Mononuclear cell (primary cell): ENCODE measurements around the gene NUP210L. TPM values are rescaled to one million over a fixed set of nuclear protein-coding genes. Genes with fewer than 3 reads are reported as not detected.
A peak's percentile ranks its signal among the peaks of the same experiment; 100 is the strongest.
"Not testable (repeated sequence)": the region's sequence is repeated elsewhere in the genome, so short reads cannot be mapped to it uniquely, and the experiment has no call there.

ENCODE experiments used
- H3K27me3 ChIP-seq: 2 replicates; pipeline ENCODE4 v1.6.0; 2011; ENCODE audit warnings: low read length, control low read depth; ENCODE audit not compliant: insufficient read depth
- H3K4me1 ChIP-seq: 2 replicates; pipeline ENCODE4 v1.5.1; 2011; ENCODE audit warnings: mild to moderate bottlenecking, low read length, control low read depth; ENCODE audit not compliant: insufficient read depth
- H3K4me3 ChIP-seq: 2 replicates; pipeline ENCODE4 v1.5.1; 2011; ENCODE audit warnings: mild to moderate bottlenecking, low read length, moderate library complexity
- H3K9me3 ChIP-seq: 2 replicates; pipeline ENCODE4 v1.5.1; 2011; ENCODE audit warnings: low read depth, mild to moderate bottlenecking, control low read depth, low read length
- total RNA-seq: library from RNA; depleted of rRNA; stranded (reverse); fragments of >200 nt; gene quantifications from one replicate; pipeline ENCODE4 v1.2.3, GENCODE V29; 2012

Gene NUP210L
- total RNA-seq, 1 donor: under 0.01 TPM

- Histone ChIP-seq H3K4me3 (no peak overlapping the region), H3K9me3 (no peaks in the 10 kb centered on the region), H3K27me3 (no peaks in the 10 kb centered on the region), H3K4me1 (no peaks in the 10 kb centered on the region)
Measured at GRCh38 chr1:154006136-154006535, 148.7 kb downstream of the NUP210L start.

- no peaks in the 10 kb centered on the region for H3K9me3 ChIP-seq
- no peaks in the 10 kb centered on the region for H3K27me3 ChIP-seq
- H3K4me1 ChIP-seq: no peaks in the 10 kb centered on the region
Measured at GRCh38 chr1:154000420-154000819, 154.5 kb downstream of the NUP210L start.

GRCh38 chr1:153996882-153997281 is 158.0 kb downstream of the NUP210L start:
- not testable (repeated sequence) for H3K9me3 ChIP-seq, H3K27me3 ChIP-seq, H3K4me3 ChIP-seq
- H3K4me1 ChIP-seq: peaks cover 21% of the 10 kb centered on the region

More at GRCh38 chr1:154000420-154000819, 154.5 kb downstream of the NUP210L start:
- H3K4me3 ChIP-seq: no peak overlapping the region

DNA sequence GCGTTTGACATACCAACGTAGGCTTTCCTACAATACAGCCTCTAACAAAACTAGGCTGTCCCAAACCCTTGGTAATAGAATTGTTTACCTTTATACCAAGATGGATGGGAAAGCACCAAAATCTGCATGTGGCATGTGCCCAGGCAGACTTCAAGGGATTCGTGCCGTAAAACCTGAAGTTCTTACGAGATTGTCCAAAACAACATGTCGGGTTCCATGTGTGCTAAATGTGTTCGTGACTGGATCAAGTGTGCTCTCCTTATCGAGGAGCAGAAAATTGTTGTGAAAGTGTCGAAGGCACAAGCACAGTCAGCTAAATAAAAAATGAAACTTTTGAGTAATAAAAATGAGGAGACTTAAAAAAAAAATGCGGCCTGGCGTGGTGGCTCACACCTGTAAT is 159.2 kb downstream of the NUP210L start:
- H3K4me3 ChIP-seq: no peak overlapping the region
- no peaks in the 10 kb centered on the region for H3K9me3 ChIP-seq
- no peaks in the 10 kb centered on the region for H3K27me3 ChIP-seq
- H3K4me1 ChIP-seq: peaks cover 29% of the 10 kb centered on the region

DNA sequence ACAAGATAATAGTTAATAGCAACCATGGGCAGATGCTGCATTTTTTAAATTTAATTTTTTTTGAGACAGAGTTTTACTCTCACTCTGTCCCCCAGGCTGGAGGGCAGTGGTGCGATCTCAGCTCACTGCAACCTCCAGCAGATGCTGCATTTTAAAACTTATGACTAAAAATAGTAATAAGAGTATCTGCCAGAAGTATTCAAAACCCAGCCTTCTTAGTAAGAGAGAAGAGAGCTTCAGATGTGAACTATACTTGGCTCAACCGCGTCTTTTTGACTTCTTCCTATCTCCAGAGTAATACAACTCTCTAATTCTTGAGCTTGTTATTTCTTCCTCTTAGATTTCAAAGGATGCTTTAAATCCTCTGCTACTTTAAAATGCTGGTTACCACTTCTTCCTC is 159.7 kb downstream of the NUP210L start:
- no peak overlapping the region for H3K4me3 ChIP-seq
- H3K4me1 ChIP-seq: peaks cover 30% of the 10 kb centered on the region
- no peaks in the 10 kb centered on the region for H3K27me3 ChIP-seq
- H3K9me3 ChIP-seq: no peaks in the 10 kb centered on the region

- Histone ChIP-seq H3K27me3 (no peaks in the 10 kb centered on the region), H3K4me3 (peak overlapping the region; percentile 97), H3K4me1 (peaks cover 40% of the 10 kb centered on the region), H3K9me3 (no peaks in the 10 kb centered on the region)
Measured at GRCh38 chr1:153991806-153992205, 163.1 kb downstream of the NUP210L start.

GRCh38 chr1:153991151-153991630 is 163.7 kb downstream of the NUP210L start:
- peaks cover 46% of the 10 kb centered on the region for H3K4me1 ChIP-seq
- H3K27me3 ChIP-seq: no peaks in the 10 kb centered on the region
- H3K4me3 ChIP-seq: peak overlapping the region; percentile 97
- H3K9me3 ChIP-seq: no peaks in the 10 kb centered on the region

DNA sequence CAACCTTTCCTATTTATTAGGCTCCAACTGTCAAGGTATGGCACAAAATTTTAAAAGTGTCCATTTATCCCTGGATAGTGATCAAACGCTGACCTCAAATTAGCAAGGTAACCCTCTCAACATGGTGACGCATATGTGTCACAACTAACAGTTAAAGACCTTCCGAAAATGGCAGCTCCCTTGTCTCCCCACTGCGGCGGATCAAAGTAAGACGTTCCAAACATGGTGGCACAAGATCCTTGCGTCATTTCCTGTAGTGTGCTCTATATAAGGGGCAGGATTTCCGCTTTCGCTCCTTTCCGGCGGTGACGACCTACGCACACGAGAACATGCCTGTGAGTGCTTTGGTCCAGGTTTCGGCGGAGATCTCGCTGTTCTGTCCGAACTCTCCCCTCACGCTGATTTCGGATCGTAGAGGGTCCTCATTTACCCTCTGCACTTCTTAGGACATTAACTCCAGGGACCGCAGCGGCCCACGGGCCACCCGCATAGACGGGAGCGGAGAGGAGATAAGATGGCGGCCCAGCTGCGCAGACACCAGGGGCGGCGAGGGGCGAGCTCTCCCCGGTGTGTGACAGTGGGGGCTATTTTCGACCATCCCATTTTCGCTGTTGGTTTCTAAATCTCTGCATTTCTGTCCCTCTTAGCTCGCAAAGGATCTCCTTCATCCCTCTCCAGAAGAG is 164.3 kb downstream of the NUP210L start, which contains the start of gene RPS27:
RPS27 (plus strand) TSS at position 295 of the 683 bp plus-strand sequence; CDS start at position 330, 35 bp downstream.
- H3K4me1 ChIP-seq: peaks cover 49% of the 10 kb centered on the region
- peak within 1 kb of the TSS; percentile 97 for H3K4me3 ChIP-seq
- H3K27me3 ChIP-seq: no peaks in the 10 kb centered on the region
- no peaks in the 10 kb centered on the region for H3K9me3 ChIP-seq

- Histone ChIP-seq H3K4me1 (peaks cover 51% of the 10 kb centered on the region), H3K27me3 (no peaks in the 10 kb centered on the region), H3K9me3 (no peaks in the 10 kb centered on the region), H3K4me3 (no peak overlapping the region)
Measured at GRCh38 chr1:153987621-153988020, 167.3 kb downstream of the NUP210L start.

- Histone ChIP-seq H3K9me3 (no peaks in the 10 kb centered on the region), H3K4me3 (peak within 1 kb of the TSS; percentile 5), H3K27me3 (no peaks in the 10 kb centered on the region), H3K4me1 (peaks cover 36% of the 10 kb centered on the region)
Measured at GRCh38 chr1:153985941-153986761, 168.7 kb downstream of the NUP210L start, which contains the start of gene RAB13. TSS of gene RAB13 (minus strand) at chr1:153986339. CDS start at chr1:153986236, 103 bp downstream.

DNA sequence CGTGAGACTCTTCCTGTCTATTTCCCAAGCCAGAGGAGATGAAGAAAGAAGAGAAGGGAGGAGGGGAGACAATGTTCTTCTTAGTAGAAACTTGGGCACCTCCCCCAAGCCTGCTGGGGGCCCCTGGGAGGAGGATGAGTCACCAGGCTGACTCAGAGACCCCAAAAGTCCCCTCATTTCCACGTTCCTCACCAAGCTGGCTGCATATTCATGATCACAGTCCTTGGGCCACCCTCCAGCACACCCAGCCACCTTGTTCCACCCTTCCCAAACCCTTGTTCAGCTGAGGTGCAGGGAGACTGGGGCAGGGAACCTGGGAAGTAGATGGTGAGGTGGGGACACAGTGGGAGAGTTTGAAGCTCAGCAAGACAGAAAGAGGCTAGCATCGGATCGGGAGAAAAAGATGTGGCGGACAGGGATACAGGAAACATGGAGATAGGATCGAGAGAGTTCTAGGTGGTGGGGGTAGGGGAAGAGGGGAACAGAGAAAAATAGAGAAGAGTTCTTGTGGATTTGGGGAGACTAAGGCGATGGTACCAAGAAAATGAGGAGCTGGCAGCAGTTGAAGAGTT is 169.4 kb downstream of the NUP210L start:
- no peak overlapping the region for H3K4me3 ChIP-seq
- H3K9me3 ChIP-seq: no peaks in the 10 kb centered on the region
- peaks cover 35% of the 10 kb centered on the region for H3K4me1 ChIP-seq
- H3K27me3 ChIP-seq: no peaks in the 10 kb centered on the region

GRCh38 chr1:153984123-153984894 is 170.6 kb downstream of the NUP210L start:
- peaks cover 31% of the 10 kb centered on the region for H3K4me1 ChIP-seq
- H3K9me3 ChIP-seq: no peaks in the 10 kb centered on the region
- no peaks in the 10 kb centered on the region for H3K27me3 ChIP-seq
- H3K4me3 ChIP-seq: no peak overlapping the region

- not testable (repeated sequence) for H3K27me3 ChIP-seq, H3K4me3 ChIP-seq, H3K9me3 ChIP-seq
- peaks cover 38% of the 10 kb centered on the region for H3K4me1 ChIP-seq
Measured at GRCh38 chr1:153981735-153982134, 173.1 kb downstream of the NUP210L start.

DNA sequence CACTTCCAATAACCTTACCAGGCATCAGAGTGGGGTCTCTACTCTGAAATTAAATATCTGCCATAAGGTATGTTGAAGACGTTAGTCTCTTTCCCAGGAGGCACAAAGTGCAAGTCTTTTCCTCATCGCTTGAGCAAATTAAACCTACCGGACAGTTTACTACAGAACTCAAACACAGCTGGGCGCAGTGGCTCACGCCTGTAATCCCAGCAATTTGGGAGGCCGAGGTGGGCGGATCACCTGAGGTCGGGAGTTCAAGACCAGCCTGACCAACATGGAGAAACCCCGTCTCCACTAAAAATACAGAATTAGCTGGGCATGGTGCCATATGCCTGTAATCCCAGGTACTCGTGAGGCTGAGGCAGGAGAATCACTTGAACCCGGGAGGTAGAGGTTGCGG is 175.8 kb downstream of the NUP210L start:
- not testable (repeated sequence) for H3K4me3 ChIP-seq, H3K9me3 ChIP-seq, H3K27me3 ChIP-seq
- H3K4me1 ChIP-seq: peaks cover 28% of the 10 kb centered on the region
